HepG2 (cell line): ENCODE results near the gene TMEM107. TPM values are rescaled to one million over a fixed set of nuclear protein-coding genes. Genes with fewer than 3 reads are reported as not detected.

ENCODE experiments used
- ARID4A ChIP-seq: sonication (generic); formaldehyde crosslinking; IDR thresholded peaks from 2 replicates; pipeline ENCODE4 v1.5.0; 2020; ENCODE audit warnings: mild to moderate bottlenecking, missing genetic modification reagents, borderline replicate concordance
- CENPBD1 ChIP-seq: sonication (generic); formaldehyde crosslinking; IDR thresholded peaks from 2 replicates; pipeline ENCODE4 v1.8.0; 2022; ENCODE audit warnings: missing genetic modification reagents, low read depth, mild to moderate bottlenecking, borderline replicate concordance
- ESRRA ChIP-seq: sonication (generic); formaldehyde crosslinking; IDR thresholded peaks from 2 replicates; pipeline ENCODE4 v1.5.1; 2020; ENCODE audit warnings: mild to moderate bottlenecking, low read depth, missing genetic modification reagents
- GATAD1 ChIP-seq: IDR thresholded peaks from 2 replicates; pipeline ENCODE4 v1.6.1; 2016; ENCODE audit warnings: missing genetic modification reagents, missing compliant biosample characterization
- HMGXB4 ChIP-seq, 2 experiments: sonication (generic) in 1 of 2; formaldehyde crosslinking in 1 of 2; IDR thresholded peaks; 2 replicates each; pipeline versions ENCODE4 v1.4.0 to v1.6.1; 2018 to 2020; ENCODE audit warnings: missing genetic modification reagents in 2 of 2, borderline replicate concordance in 1 of 2, low read depth in 1 of 2, mild to moderate bottlenecking in 1 of 2, missing biosample characterization in 1 of 2
- MBNL3 ChIP-seq: fragments of 250-450 bp; sonication (Bioruptor Pico); conservative IDR thresholded peaks from 2 replicates; pipeline ENCODE4 v1.8.0; 2022; ENCODE audit warnings: mild to moderate bottlenecking, inconsistent platforms
- NAIF1 ChIP-seq: sonication (generic); formaldehyde crosslinking; IDR thresholded peaks from 2 replicates; pipeline ENCODE4 v1.5.0; 2020; ENCODE audit warnings: mild to moderate bottlenecking, missing genetic modification reagents, borderline replicate concordance
- RBFOX2 ChIP-seq: fragments of 200-400 bp; formaldehyde crosslinking; IDR thresholded peaks from 2 replicates; pipeline ENCODE4 v1.6.1; 2017; ENCODE audit warnings: low read depth, mild to moderate bottlenecking, low read length
- RBM39 ChIP-seq: fragments of 200-400 bp; formaldehyde crosslinking; IDR thresholded peaks from one replicate; pipeline ENCODE4 v1.6.1; 2018; ENCODE audit warnings: antibody characterized with exemption, mild to moderate bottlenecking, low read depth, low read length; ENCODE audit not compliant: poor library complexity, severe bottlenecking
- SIX1 ChIP-seq: sonication (generic); formaldehyde crosslinking; IDR thresholded peaks from 2 replicates; pipeline ENCODE4 v1.4.0; 2020; ENCODE audit warnings: missing genetic modification reagents, borderline replicate concordance
- STAT5B ChIP-seq: sonication (generic); formaldehyde crosslinking; IDR thresholded peaks from 2 replicates; pipeline ENCODE4 v1.4.0; 2020; ENCODE audit warnings: missing genetic modification reagents
- TCF7 ChIP-seq: sonication (generic); IDR thresholded peaks from 2 replicates; pipeline ENCODE4 v1.6.1; 2016; ENCODE audit warnings: antibody characterized with exemption, low read depth
- TFDP2 ChIP-seq: sonication (generic); formaldehyde crosslinking; IDR thresholded peaks from 2 replicates; pipeline ENCODE4 v1.4.0; 2020; ENCODE audit warnings: missing genetic modification reagents
- U2AF2 ChIP-seq: fragments of 200-400 bp; formaldehyde crosslinking; IDR thresholded peaks from 2 replicates; pipeline ENCODE4 v1.6.1; 2017; ENCODE audit warnings: low read depth, mild to moderate bottlenecking, low read length
- ZFP1 ChIP-seq: IDR thresholded peaks from 2 replicates; pipeline ENCODE4 v1.6.1; 2016
- ZNF138 ChIP-seq: sonication (generic); formaldehyde crosslinking; IDR thresholded peaks from 2 replicates; pipeline ENCODE4 v1.5.0; 2020; ENCODE audit warnings: mild to moderate bottlenecking, low read depth, missing genetic modification reagents
- ZNF24 ChIP-seq: fragments of 450-650 bp; IDR thresholded peaks from 2 replicates; pipeline ENCODE4 v1.6.1; 2017; ENCODE audit warnings: antibody characterized with exemption, mild to moderate bottlenecking
- ZNF430 ChIP-seq: sonication (generic); formaldehyde crosslinking; IDR thresholded peaks from 2 replicates; pipeline ENCODE4 v1.9.0; 2021; ENCODE audit warnings: mild to moderate bottlenecking, missing genetic modification reagents
- ZNF512 ChIP-seq: sonication (generic); formaldehyde crosslinking; IDR thresholded peaks from 2 replicates; pipeline ENCODE4 v1.4.0; 2020; ENCODE audit warnings: mild to moderate bottlenecking, missing genetic modification reagents
- polyA plus RNA-seq, 8 experiments: library from polyadenylated mRNA; depleted of rRNA in 3 of 8; stranded (reverse) in 7 of 8; unstranded in 1 of 8; fragments of >200 nt; fragmentation: Illumina TruSeq in 4 of 8; extraction: Trizol in 4 of 8; gene quantifications; 2 replicates each; pipeline versions ENCODE4 v1.2.1 to v1.2.3, GENCODE V29; 2011 to 2016; ENCODE audit warnings: low read depth in 4 of 8, missing spikeins in 1 of 8, mixed read lengths in 1 of 8; ENCODE audit not compliant: insufficient read depth in 1 of 8
- total RNA-seq, 5 experiments: library from RNA; depleted of rRNA; stranded (reverse); fragments of >200 nt; fragmentation: Illumina TruSeq; extraction: Trizol; gene quantifications; 2 replicates each; pipeline ENCODE4 v1.2.3, GENCODE V29; 2016; ENCODE audit warnings: low read depth in 1 of 5

TMEM107 gene
- total and polyA plus RNA-seq, 2 of the 13 experiments (the other 11 are each of a cell fraction or from before 2014, with no cell fraction given), result 7.2 to 15.3 TPM

- TF ChIP-seq ZNF512 (CRISPR knock-in tag), result no peak
- no peak for TF ChIP-seq ZFP1 (CRISPR knock-in tag)
- TF ChIP-seq ESRRA, result 0 out of 2 replicates have a peak, but pooled peaks have one; percentile 9
- no peak for TF ChIP-seq NAIF1 (CRISPR knock-in tag)
- TF ChIP-seq ZNF138 (CRISPR knock-in tag), result peak; percentile 39; the same call in 1 of the 2 replicates
- no peak for TF ChIP-seq RBFOX2
- no peak for TF ChIP-seq TFDP2 (CRISPR knock-in tag)
- no peak for TF ChIP-seq STAT5B
- TF ChIP-seq RBM39, result no peak
- TF ChIP-seq TCF7, result no peak
- TF ChIP-seq SIX1 (CRISPR knock-in tag), result no peak
- no peak; the same call in 1 of the 2 replicates for TF ChIP-seq ZNF430 (CRISPR knock-in tag)
- TF ChIP-seq CENPBD1, result no peak
- TF ChIP-seq GATAD1, result peak; percentile 47; the same call in 1 of the 2 replicates
- peak; percentile 43; the same call in 1 of the 2 replicates for TF ChIP-seq ARID4A (CRISPR knock-in tag)
- peak; percentile 99; a peak in 3 of 4 replicates for TF ChIP-seq HMGXB4 (CRISPR knock-in tag; IDR thresholded peaks at IDR 0.05; ENCODE audit: borderline replicate concordance in 1 of 2, low read depth in 1 of 2)
- no peak for TF ChIP-seq MBNL3 (CRISPR knock-in tag)
- no peak for TF ChIP-seq U2AF2
- TF ChIP-seq ZNF24, result peak; percentile 95
Measured at GRCh38 chr17:8185582-8186445, 9.6 kb upstream of the TMEM107 start (continued).
